NCI-H1048 (cell line): Measurements from ENCODE around the gene SULT4A1.
"Not testable (repeated sequence)": the region's sequence is repeated elsewhere in the genome, so short reads cannot be mapped to it uniquely, and the experiment has no call there.

Experiments used
- DNase-seq: peaks from one replicate; lab custom pipeline; 2025; lab: John Stamatoyannopoulos, UW

Gene SULT4A1, protein sequence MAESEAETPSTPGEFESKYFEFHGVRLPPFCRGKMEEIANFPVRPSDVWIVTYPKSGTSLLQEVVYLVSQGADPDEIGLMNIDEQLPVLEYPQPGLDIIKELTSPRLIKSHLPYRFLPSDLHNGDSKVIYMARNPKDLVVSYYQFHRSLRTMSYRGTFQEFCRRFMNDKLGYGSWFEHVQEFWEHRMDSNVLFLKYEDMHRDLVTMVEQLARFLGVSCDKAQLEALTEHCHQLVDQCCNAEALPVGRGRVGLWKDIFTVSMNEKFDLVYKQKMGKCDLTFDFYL

GRCh38 chr22:43862074-43862881, at the start of gene SULT4A1:
SULT4A1 (minus strand) TSS chr22:43862513; CDS start chr22:43862382, 131 bp downstream.
- no peak for DNase-seq

GRCh38 chr22:43911351-43911750, 49.0 kb upstream of the SULT4A1 start:
- no peak for DNase-seq

GRCh38 chr22:43910178-43910695, 47.9 kb upstream of the SULT4A1 start:
- DNase-seq = no peak

- DNase-seq = no peak
These were observed 47.4 kb upstream of the SULT4A1 start for GRCh38 chr22:43909708-43910107.

DNA sequence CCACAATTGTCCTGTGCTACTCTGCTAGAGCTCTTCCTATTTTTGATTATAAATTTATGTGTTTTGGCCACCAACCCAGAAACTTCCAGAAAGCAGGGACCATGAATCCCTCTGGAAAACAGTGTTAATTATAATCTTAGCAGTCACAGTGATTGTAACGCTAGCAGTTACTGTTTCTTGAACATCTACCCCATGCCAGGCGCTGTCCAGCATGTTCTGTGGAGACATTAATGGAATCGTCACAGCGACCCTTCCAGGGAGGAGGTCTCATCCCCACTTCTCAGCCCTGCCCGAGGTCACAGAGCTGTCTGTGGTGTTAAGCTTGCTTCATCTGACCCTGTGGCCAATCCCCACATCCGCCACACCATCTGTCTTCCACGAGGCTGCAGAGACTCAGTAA, 43.4 kb upstream of the SULT4A1 start:
- no peak for DNase-seq

- not testable (repeated sequence) for DNase-seq
These were observed 42.1 kb upstream of the SULT4A1 start for GRCh38 chr22:43904412-43904811.

DNA sequence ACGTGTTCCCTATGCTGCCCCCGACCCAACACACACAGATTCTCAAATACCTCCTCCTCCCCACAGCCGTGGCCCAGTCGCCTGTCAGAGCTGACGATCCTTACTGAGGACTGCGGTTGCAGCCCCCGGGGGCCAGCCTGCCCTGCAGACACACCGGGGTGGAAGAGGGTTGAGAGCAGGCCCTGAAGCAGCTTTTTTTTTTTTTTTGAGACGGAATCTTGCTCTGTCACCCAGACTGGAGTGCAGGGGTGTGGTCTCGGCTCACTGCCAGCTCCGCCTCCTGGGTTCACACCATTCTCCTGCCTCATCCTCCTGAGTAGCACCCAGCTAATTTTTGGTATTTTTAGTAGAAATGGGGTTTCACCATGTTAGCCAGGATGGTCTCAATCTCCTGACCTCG, 40.7 kb upstream of the SULT4A1 start:
- not testable (repeated sequence) for DNase-seq

GRCh38 chr22:43901976-43902643, 39.8 kb upstream of the SULT4A1 start:
- DNase-seq = no peak

DNA sequence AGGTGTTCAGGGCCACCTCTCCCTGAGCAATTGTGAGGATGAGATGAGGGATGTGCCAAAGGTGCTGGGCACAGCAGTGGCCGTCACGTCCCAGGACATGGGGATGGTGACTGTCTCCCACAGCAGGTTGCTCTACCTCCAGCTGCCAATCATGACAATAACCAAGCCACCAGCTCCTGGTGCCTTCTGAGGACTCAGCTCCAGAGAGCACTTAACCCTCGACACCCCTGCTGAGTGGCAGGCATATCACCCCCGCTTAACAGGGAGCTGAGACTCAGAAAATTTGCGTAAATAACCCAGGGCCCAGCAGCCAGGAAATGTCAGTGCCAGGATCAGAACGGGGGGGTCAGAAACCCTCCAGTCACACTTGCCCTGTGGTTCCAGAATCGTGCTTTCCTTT, 37.9 kb upstream of the SULT4A1 start:
- no peak for DNase-seq

- DNase-seq = no peak
These were observed 35.5 kb upstream of the SULT4A1 start for GRCh38 chr22:43897751-43898261.

DNA sequence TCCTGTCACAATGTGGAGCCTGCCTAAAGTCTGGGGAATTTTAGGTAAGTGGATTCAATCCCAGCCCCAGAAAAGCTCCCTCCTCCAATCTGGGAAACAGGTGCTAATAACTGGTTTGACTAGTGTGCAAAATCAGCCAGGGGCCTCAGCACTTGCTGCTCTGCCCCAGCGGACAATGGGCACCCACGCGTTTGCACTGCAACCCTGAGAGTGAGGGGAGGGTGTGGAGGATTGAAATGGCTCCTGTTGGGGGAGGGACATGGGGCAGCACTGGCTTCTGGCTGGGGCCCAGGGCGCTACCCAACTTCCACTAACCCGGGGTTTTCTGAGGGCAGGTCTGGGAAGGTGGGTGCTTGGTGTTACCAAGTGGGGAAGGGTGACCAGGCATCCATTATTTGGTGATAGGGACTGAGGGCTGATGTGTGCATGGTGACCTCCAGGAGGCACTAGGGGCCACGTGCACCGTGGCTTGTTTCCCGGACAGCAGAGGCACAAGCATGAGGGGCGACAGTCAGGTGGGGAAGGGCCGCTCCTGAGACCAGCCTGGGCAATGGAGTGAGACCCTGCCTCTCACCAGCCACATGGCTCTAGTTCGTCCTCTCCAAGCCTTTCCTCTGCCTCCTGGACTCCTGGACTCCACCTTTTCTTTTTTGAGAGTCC, 33.8 kb upstream of the SULT4A1 start:
- DNase-seq = no peak

- no peak for DNase-seq
These were observed 31.8 kb upstream of the SULT4A1 start for GRCh38 chr22:43894122-43894521.

DNA sequence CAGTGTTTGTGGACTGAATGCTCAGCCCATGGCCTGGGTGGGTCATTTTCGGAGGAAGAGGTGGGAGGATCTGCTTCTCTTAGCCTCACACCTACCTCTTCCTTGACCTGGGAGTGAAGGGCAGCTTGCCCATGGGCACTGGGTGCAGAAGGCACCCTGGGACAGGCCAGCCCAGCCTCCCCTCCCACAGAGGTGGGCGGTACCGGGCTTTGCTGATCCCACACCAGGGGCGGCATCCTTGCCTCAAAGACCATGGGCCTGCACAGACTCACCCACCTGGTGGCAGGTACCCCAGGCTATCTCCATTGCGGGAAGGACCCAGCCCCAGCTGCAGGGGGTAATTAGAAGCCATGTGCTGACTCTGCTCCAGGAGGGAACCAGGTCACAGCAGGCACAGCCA, 31.0 kb upstream of the SULT4A1 start:
- no peak for DNase-seq

DNA sequence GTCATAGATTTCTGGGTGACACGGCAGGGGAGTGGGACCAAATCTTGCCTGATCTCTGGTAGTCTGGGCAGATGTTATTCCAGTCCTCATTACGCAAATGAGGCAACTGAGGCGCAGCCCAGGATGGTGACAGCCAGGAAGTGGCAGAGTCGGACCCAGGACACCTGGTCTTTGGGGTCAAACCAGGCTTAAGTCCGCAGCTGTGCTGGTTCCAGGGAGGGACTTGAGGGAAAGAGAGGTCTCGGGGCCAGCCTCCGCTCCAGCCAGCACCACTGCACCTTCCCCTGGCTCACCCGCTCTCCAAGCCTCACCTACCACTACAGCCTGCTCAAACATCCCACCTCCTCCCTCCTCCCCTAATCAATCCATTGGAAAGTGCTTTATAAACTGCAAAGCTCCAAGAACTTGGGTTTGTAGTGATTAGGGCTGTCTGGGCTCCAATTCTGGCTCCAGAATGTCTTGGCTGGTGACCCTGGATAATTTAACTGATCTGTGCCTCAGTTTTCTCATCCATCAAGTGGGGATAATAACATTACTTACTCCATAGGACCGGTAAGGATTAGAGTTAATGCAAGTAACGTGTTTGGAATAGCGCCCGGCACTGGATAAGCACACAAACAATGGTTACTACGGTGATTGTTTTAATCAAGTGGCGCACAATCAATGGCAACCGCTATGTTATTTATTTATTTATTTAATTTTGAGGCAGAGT, 30.0 kb upstream of the SULT4A1 start:
- no peak for DNase-seq

DNA sequence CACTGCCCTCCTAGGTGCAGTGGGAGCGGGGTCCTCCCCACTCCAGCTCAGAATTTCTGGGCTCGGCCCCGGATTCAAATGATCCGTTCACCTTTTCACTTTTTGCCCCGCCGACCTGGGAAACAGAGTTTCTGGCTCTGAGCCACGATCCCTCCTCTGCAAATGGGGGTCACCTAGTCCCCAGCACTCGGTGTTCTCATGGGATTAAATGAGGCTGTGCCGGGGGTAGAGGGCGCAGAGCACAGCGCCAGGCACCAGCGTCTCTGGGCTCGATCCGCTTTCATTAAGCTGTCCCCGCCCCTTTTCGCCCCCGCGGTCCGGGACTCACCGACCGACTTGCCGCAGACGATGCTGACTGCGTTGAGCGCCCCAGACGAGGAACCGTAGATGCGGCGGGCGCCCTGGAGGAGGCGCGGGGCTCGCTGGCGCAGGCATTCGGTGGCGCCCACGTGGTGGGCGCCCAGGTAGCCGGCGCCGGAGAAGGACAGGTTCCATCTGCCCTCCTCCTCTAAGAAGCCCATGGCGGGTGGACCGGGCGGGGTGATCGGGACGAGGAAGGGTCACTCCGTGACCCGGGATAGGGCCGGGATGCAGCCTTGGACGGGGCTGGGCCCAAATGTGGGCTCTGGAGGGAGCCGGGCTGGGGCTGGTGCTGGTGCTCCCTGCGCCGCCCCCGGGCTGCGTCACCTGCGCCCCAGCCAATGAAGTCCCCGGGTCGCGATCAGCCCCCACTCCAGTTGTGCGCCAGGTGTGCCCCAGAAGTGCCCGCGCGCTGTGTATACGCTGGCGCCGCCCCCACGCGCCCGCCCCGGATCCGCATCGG, 29.3 kb upstream of the SULT4A1 start, which contains the start of gene PNPLA5:
Gene PNPLA5 (minus strand): TSS at position 654 of the 823 bp plus-strand sequence. CDS start 133 bp downstream, at position 521.
- DNase-seq = no peak

GRCh38 chr22:43890901-43891331, 28.6 kb upstream of the SULT4A1 start:
- DNase-seq = no peak

DNA sequence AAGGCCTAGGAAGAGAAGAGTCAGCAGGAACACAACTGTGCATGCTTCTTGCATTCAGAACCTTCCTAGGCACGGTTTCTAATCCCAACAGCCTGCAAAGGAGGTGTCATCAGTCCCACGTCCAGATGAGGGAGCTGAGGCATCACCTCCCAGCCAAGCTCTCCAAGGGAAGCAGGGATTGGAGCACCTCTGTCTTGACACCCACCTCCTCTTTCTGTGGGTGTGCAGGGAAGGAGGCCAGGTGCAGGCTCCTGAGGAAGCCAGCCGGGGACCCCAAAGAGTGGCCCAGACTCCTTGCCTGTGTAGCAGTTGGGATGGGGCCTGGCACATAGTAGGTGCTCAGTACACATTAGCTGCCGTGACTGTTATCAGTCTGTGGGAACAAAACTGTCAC, 27.5 kb upstream of the SULT4A1 start:
- DNase-seq = no peak

- DNase-seq = no peak
These were observed 27.0 kb upstream of the SULT4A1 start for GRCh38 chr22:43889201-43889859.

GRCh38 chr22:43888740-43889139, 26.4 kb upstream of the SULT4A1 start:
- DNase-seq = no peak

DNA sequence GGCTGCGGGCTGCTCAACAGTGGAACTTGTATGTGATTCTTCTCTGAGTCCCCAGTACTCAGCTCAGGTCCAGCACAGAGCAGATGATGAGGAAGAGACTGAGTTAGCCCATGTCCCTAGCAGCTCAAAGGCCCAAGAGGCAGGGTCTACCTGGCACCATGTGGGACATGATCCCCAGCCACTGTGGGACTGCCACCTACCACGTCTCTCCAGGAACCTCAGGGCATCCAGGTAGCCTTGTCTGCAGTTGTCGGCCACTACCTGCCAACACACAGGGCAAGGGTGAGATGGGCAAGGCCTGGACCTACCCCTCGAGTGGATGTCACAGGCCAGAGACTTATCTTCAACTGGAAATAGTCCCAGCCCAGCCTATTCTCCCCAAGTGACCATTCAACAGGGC, 25.1 kb upstream of the SULT4A1 start:
- no peak for DNase-seq
